ENCODE results near the gene CCDC91. TPM values are rescaled to one million over a fixed set of nuclear protein-coding genes. Genes with fewer than 3 reads are reported as not detected.

The CCDC91 gene
- total RNA-seq, 1 donor from 2014 or later, result 12.3 TPM

GRCh38 chr12:28306535-28306934 is 116.3 kb downstream of the CCDC91 start:
- Mint-ChIP-seq H3K9me3 (ENCODE audit: unreplicated experiment) (no peaks in the 10 kb centered on the region), H3K4me1 (ENCODE audit: unreplicated experiment) (peaks cover 5% of the 10 kb centered on the region), H3K27me3 (ENCODE audit: unreplicated experiment) (no peaks in the 10 kb centered on the region), H3K36me3 (ENCODE audit: low read depth, unreplicated experiment) (no peaks in the 10 kb centered on the region), H3K4me3 (ENCODE audit: unreplicated experiment) (no peak overlapping the region), H3K27ac (ENCODE audit: unreplicated experiment) (no peak overlapping the region)
- no peak for DNase-seq (ENCODE audit: low spot score)
- TF ChIP-seq CTCF (IDR thresholded peaks at IDR 0.05; ENCODE audit: unreplicated experiment), result no peak

- no peaks in the 10 kb centered on the region for H3K27me3 Mint-ChIP-seq (ENCODE audit: unreplicated experiment)
- H3K4me1 Mint-ChIP-seq (ENCODE audit: unreplicated experiment), result peaks cover 12% of the 10 kb centered on the region
- DNase-seq (ENCODE audit: low spot score), result no peak
- H3K36me3 Mint-ChIP-seq (ENCODE audit: low read depth, unreplicated experiment), result no peaks in the 10 kb centered on the region
- no peak for TF ChIP-seq CTCF (IDR thresholded peaks at IDR 0.05; ENCODE audit: unreplicated experiment)
- no peak overlapping the region for H3K4me3 Mint-ChIP-seq (ENCODE audit: unreplicated experiment)
- no peak overlapping the region for H3K27ac Mint-ChIP-seq (ENCODE audit: unreplicated experiment)
- H3K9me3 Mint-ChIP-seq (ENCODE audit: unreplicated experiment), result no peaks in the 10 kb centered on the region
Measured at GRCh38 chr12:28308891-28309290, 118.6 kb downstream of the CCDC91 start.

- H3K9me3 Mint-ChIP-seq (ENCODE audit: unreplicated experiment), result peaks cover 5% of the 10 kb centered on the region
- no peak for TF ChIP-seq CTCF (IDR thresholded peaks at IDR 0.05; ENCODE audit: unreplicated experiment)
- peaks cover 9% of the 10 kb centered on the region for H3K36me3 Mint-ChIP-seq (ENCODE audit: low read depth, unreplicated experiment)
- H3K27me3 Mint-ChIP-seq (ENCODE audit: unreplicated experiment), result no peaks in the 10 kb centered on the region
- no peak overlapping the region for H3K4me3 Mint-ChIP-seq (ENCODE audit: unreplicated experiment)
- no peak overlapping the region for H3K27ac Mint-ChIP-seq (ENCODE audit: unreplicated experiment)
- H3K4me1 Mint-ChIP-seq (ENCODE audit: unreplicated experiment), result peaks cover 12% of the 10 kb centered on the region
- no peak for DNase-seq (ENCODE audit: low spot score)
Measured at GRCh38 chr12:28313631-28314030, 123.4 kb downstream of the CCDC91 start.

- Mint-ChIP-seq H3K27me3 (ENCODE audit: unreplicated experiment) (no peaks in the 10 kb centered on the region), H3K4me3 (ENCODE audit: unreplicated experiment) (no peak overlapping the region), H3K27ac (ENCODE audit: unreplicated experiment) (no peak overlapping the region), H3K9me3 (ENCODE audit: unreplicated experiment) (peaks cover 5% of the 10 kb centered on the region), H3K4me1 (ENCODE audit: unreplicated experiment) (peaks cover 12% of the 10 kb centered on the region), H3K36me3 (ENCODE audit: low read depth, unreplicated experiment) (peaks cover 9% of the 10 kb centered on the region)
- no peak for TF ChIP-seq CTCF (IDR thresholded peaks at IDR 0.05; ENCODE audit: unreplicated experiment)
- DNase-seq (ENCODE audit: low spot score), result no peak
Measured at GRCh38 chr12:28316049-28316448, 125.8 kb downstream of the CCDC91 start.

GRCh38 chr12:28318273-28318672 is 128.0 kb downstream of the CCDC91 start:
- H3K27me3 Mint-ChIP-seq (ENCODE audit: unreplicated experiment), result no peaks in the 10 kb centered on the region
- TF ChIP-seq CTCF (IDR thresholded peaks at IDR 0.05; ENCODE audit: unreplicated experiment), result no peak
- DNase-seq (ENCODE audit: low spot score), result no peak
- H3K4me1 Mint-ChIP-seq (ENCODE audit: unreplicated experiment), result peaks cover 8% of the 10 kb centered on the region
- H3K36me3 Mint-ChIP-seq (ENCODE audit: low read depth, unreplicated experiment), result peaks cover 9% of the 10 kb centered on the region
- H3K9me3 Mint-ChIP-seq (ENCODE audit: unreplicated experiment), result peaks cover 5% of the 10 kb centered on the region
- H3K4me3 Mint-ChIP-seq (ENCODE audit: unreplicated experiment), result no peak overlapping the region
- H3K27ac Mint-ChIP-seq (ENCODE audit: unreplicated experiment), result no peak overlapping the region

Data from endothelial cell (in vitro differentiated cells).